OCI-LY1 (cell line): ENCODE measurements around the gene PARD3.

Experiments used
- H2AFZ ChIP-seq: fragments of 200-600 bp; sonication (generic), shearing (Covaris generic); 2 replicates; pipeline ENCODE4 v1.6.0; 2014; ENCODE audit warnings: antibody characterized with exemption, mild to moderate bottlenecking, low read length
- H3F3A ChIP-seq: fragments of 200-600 bp; sonication (generic), shearing (Covaris generic); 2 replicates; pipeline ENCODE4 v1.6.0; 2014; ENCODE audit warnings: mild to moderate bottlenecking, antibody characterized with exemption, low read length, moderate library complexity; ENCODE audit not compliant: insufficient read depth
- H3K27ac ChIP-seq: fragments of 200-600 bp; sonication (generic); 2 replicates; pipeline ENCODE4 v1.5.1; 2014; ENCODE audit warnings: low read length, mixed run types, mild to moderate bottlenecking, low read depth; ENCODE audit not compliant: poor library complexity, severe bottlenecking
- H3K27me3 ChIP-seq: fragments of 200-600 bp; sonication (generic); 2 replicates; pipeline ENCODE4 v1.6.0; 2014; ENCODE audit warnings: antibody characterized with exemption, mild to moderate bottlenecking, low read length, moderate library complexity; ENCODE audit not compliant: insufficient read depth
- H3K36me3 ChIP-seq: fragments of 200-600 bp; sonication (generic); 2 replicates; pipeline ENCODE4 v1.6.1; 2014; ENCODE audit warnings: mild to moderate bottlenecking, antibody characterized with exemption, low read length, moderate library complexity, mixed read lengths; ENCODE audit not compliant: insufficient read depth
- H3K4me1 ChIP-seq: fragments of 200-600 bp; sonication (generic); 2 replicates; pipeline ENCODE4 v1.5.1; 2014; ENCODE audit warnings: mild to moderate bottlenecking, low read length, moderate library complexity; ENCODE audit not compliant: insufficient read depth, severe bottlenecking
- H3K4me2 ChIP-seq: fragments of 200-600 bp; sonication (generic), shearing (Covaris generic); 2 replicates; pipeline ENCODE4 v1.6.1; 2014; ENCODE audit warnings: low read length
- H3K4me3 ChIP-seq: fragments of 200-600 bp; sonication (generic); 2 replicates; pipeline ENCODE4 v1.5.1; 2014; ENCODE audit warnings: low read length, low read depth, mild to moderate bottlenecking, mixed read lengths; ENCODE audit not compliant: poor library complexity, severe bottlenecking
- H3K79me2 ChIP-seq: fragments of 200-600 bp; shearing (Covaris generic); 2 replicates; pipeline ENCODE4 v1.6.1; 2016; ENCODE audit warnings: mixed run types, low read length, mixed read lengths; ENCODE audit not compliant: insufficient read depth
- H3K9ac ChIP-seq: fragments of 200-600 bp; sonication (generic), shearing (Covaris generic); 2 replicates; pipeline ENCODE4 v1.6.1; 2014; ENCODE audit warnings: mild to moderate bottlenecking, low read length, mixed read lengths
- H3K9me2 ChIP-seq: fragments of 200-600 bp; sonication (generic), shearing (Covaris generic); 2 replicates; pipeline ENCODE4 v1.6.1; 2014; ENCODE audit warnings: low read depth, mild to moderate bottlenecking, low read length, mixed read lengths
- H3K9me3 ChIP-seq: fragments of 200-600 bp; shearing (Covaris generic); 2 replicates; pipeline ENCODE4 v1.6.1; 2014; ENCODE audit warnings: low read length, mixed read lengths
- H4K20me1 ChIP-seq: fragments of 200-600 bp; sonication (generic), shearing (Covaris generic); 2 replicates; pipeline ENCODE4 v1.6.0; 2016; ENCODE audit warnings: mild to moderate bottlenecking, low read length; ENCODE audit not compliant: insufficient read depth
- CTCF ChIP-seq: fragments of 200-600 bp; sonication (generic), shearing (Covaris generic); IDR thresholded peaks from 2 replicates; pipeline ENCODE4 v1.5.1; 2017; ENCODE audit warnings: mild to moderate bottlenecking, antibody characterized with exemption, low read length, moderate library complexity, mixed read lengths
- EZH2 ChIP-seq: fragments of 200-600 bp; sonication (generic), shearing (Covaris generic); IDR thresholded peaks from 2 replicates; pipeline ENCODE4 v1.8.0; 2017; ENCODE audit warnings: borderline replicate concordance, mixed run types, mild to moderate bottlenecking, antibody characterized with exemption, low read length, moderate library complexity, mixed read lengths

PARD3 gene

GRCh38 chr10:34434119-34434594 lies 380.9 kb downstream of the PARD3 start:
- Histone ChIP-seq H3K4me1 (no peaks in the 10 kb centered on the region), H3K27me3 (no peaks in the 10 kb centered on the region), H3K4me2 (no peak overlapping the region), H3F3A (no peaks in the 10 kb centered on the region), H3K9ac (no peak overlapping the region), H3K9me2 (no peaks in the 10 kb centered on the region), H3K4me3 (no peak overlapping the region), H3K36me3 (no peaks in the 10 kb centered on the region), H3K27ac (no peak overlapping the region), H4K20me1 (no peaks in the 10 kb centered on the region), H3K79me2 (no peaks in the 10 kb centered on the region), H3K9me3 (no peaks in the 10 kb centered on the region), H2AFZ (no peak overlapping the region)
- TF ChIP-seq CTCF (no peak), EZH2 (no peak)

GRCh38 chr10:34433241-34434076 lies 381.6 kb downstream of the PARD3 start:
- Histone ChIP-seq H3K79me2 (no peaks in the 10 kb centered on the region), H3K9ac (no peak overlapping the region), H4K20me1 (no peaks in the 10 kb centered on the region), H3K4me1 (no peaks in the 10 kb centered on the region), H3K36me3 (no peaks in the 10 kb centered on the region), H3K4me3 (no peak overlapping the region), H3K4me2 (no peak overlapping the region), H3K27ac (no peak overlapping the region), H3K27me3 (no peaks in the 10 kb centered on the region), H2AFZ (no peak overlapping the region), H3K9me3 (no peaks in the 10 kb centered on the region), H3F3A (no peaks in the 10 kb centered on the region), H3K9me2 (no peaks in the 10 kb centered on the region)
- TF ChIP-seq CTCF (no peak), EZH2 (no peak)

GRCh38 chr10:34432589-34432988 lies 382.5 kb downstream of the PARD3 start:
- no peak overlapping the region for H3K4me3 ChIP-seq
- no peak overlapping the region for H3K27ac ChIP-seq
- no peaks in the 10 kb centered on the region for H4K20me1 ChIP-seq
- H3K4me2 ChIP-seq = no peak overlapping the region
- H3K9me2 ChIP-seq = no peaks in the 10 kb centered on the region
- TF ChIP-seq CTCF (no peak), EZH2 (no peak)
- no peaks in the 10 kb centered on the region for H3K4me1 ChIP-seq
- H3F3A ChIP-seq = no peaks in the 10 kb centered on the region
- no peaks in the 10 kb centered on the region for H3K9me3 ChIP-seq
- no peaks in the 10 kb centered on the region for H3K36me3 ChIP-seq
- H3K79me2 ChIP-seq = no peaks in the 10 kb centered on the region
- no peak overlapping the region for H3K9ac ChIP-seq
- H3K27me3 ChIP-seq = no peaks in the 10 kb centered on the region
- no peak overlapping the region for H2AFZ ChIP-seq
